ENCODE data around the gene DIDO1.

- TF ChIP-seq CCAR2 (optimal IDR thresholded peaks at IDR 0.05; ENCODE audit: low read depth, low read length) (no peak), POLR2AphosphoS2 (IDR thresholded peaks at IDR 0.05; ENCODE audit: low read depth, low read length) (peak; percentile 61; the same call in 1 of the 2 replicates), NFIC (IDR thresholded peaks at IDR 0.05; ENCODE audit: low read length) (no peak), PREB (CRISPR knock-in tag; IDR thresholded peaks at IDR 0.05) (no peak), ZNF766 (CRISPR knock-in tag; IDR thresholded peaks at IDR 0.05; ENCODE audit: borderline replicate concordance) (no peak), CTCF (CRISPR knock-in tag; IDR thresholded peaks at IDR 0.05) (no peak), ZKSCAN5 (CRISPR knock-in tag; IDR thresholded peaks at IDR 0.05) (no peak), ZNF224 (CRISPR knock-in tag; IDR thresholded peaks at IDR 0.05) (no peak), ARNT2 (CRISPR knock-in tag; IDR thresholded peaks at IDR 0.05; ENCODE audit: low read depth) (no peak), ZNF12 (CRISPR knock-in tag; IDR thresholded peaks at IDR 0.05) (no peak), SP1 (IDR thresholded peaks at IDR 0.05) (no peak), SP1 (CRISPR knock-in tag; IDR thresholded peaks at IDR 0.05) (no peak)
These were observed 38.5 kb downstream of the DIDO1 start for GRCh38 chr20:62887860-62888239.

Measured in HepG2 (cell line).